CD4-positive, alpha-beta T cell treated with Interleukin-15 for 1 hour (primary cell): ENCODE results near the gene TEX13D.
"Not testable (repeated sequence)": the region's sequence is repeated elsewhere in the genome, so short reads cannot be mapped to it uniquely, and the experiment has no call there.

Experiments used
- DNase-seq: peaks from one replicate; pipeline ENCODE4 v3.0.0-alpha.2; 2020

TEX13D gene

GRCh38 chrX:124332481-124333424 is at the start of gene TEX13D:
Gene TEX13D (plus strand): TSS chrX:124332660. CDS start chrX:124332918, 258 bp downstream.
- DNase-seq, result no peak

- DNase-seq, result no peak
These were observed 43.0 kb upstream of the TEX13D start for GRCh38 chrX:124289443-124289842.

GRCh38 chrX:124293810-124294209 is 38.6 kb upstream of the TEX13D start:
- DNase-seq, result no peak

GRCh38 chrX:124299323-124299722 is 33.1 kb upstream of the TEX13D start:
- DNase-seq, result not testable (repeated sequence)

GRCh38 chrX:124300405-124300804 is 32.1 kb upstream of the TEX13D start:
- DNase-seq, result no peak

GRCh38 chrX:124307253-124307907 is 25.1 kb upstream of the TEX13D start:
- no peak for DNase-seq

GRCh38 chrX:124325732-124326131 is 6.7 kb upstream of the TEX13D start:
- no peak for DNase-seq

- no peak for DNase-seq
These were observed 3.7 kb upstream of the TEX13D start for GRCh38 chrX:124328765-124329164.

- no peak for DNase-seq
These were observed 1.4 kb downstream of the TEX13D start for GRCh38 chrX:124333862-124334261.

- DNase-seq, result not testable (repeated sequence)
These were observed 2.1 kb downstream of the TEX13D start for GRCh38 chrX:124334555-124334954.

- no peak for DNase-seq
These were observed 3.1 kb downstream of the TEX13D start for GRCh38 chrX:124335598-124335997.

- no peak for DNase-seq
These were observed 5.5 kb downstream of the TEX13D start for GRCh38 chrX:124337916-124338315.

- DNase-seq, result peak; percentile 43
These were observed 6.5 kb downstream of the TEX13D start for GRCh38 chrX:124338733-124339514.

- DNase-seq, result no peak
These were observed 9.1 kb downstream of the TEX13D start for GRCh38 chrX:124341396-124342132.

- DNase-seq, result no peak
These were observed 9.9 kb downstream of the TEX13D start for GRCh38 chrX:124342174-124342867.

GRCh38 chrX:124343016-124343415 is 10.6 kb downstream of the TEX13D start:
- DNase-seq, result no peak

- DNase-seq, result no peak
These were observed 11.8 kb downstream of the TEX13D start for GRCh38 chrX:124344246-124344645.

- peak; percentile 35 for DNase-seq
These were observed 13.8 kb downstream of the TEX13D start, which contains the start of gene SH2D1A for GRCh38 chrX:124346117-124346876. Gene SH2D1A (plus strand): TSS chrX:124346563. CDS start chrX:124346643, 80 bp downstream.

GRCh38 chrX:124346877-124347241 is 14.4 kb downstream of the TEX13D start:
- no peak for DNase-seq

- no peak for DNase-seq
These were observed 14.8 kb downstream of the TEX13D start for GRCh38 chrX:124347242-124347641.

- DNase-seq, result no peak
These were observed 15.7 kb downstream of the TEX13D start for GRCh38 chrX:124348182-124348581.
